ENCODE measurements around the gene TMBIM4. TPM values are rescaled to one million over a fixed set of nuclear protein-coding genes. Genes with fewer than 3 reads are reported as not detected.

Gene TMBIM4
- total RNA-seq, 2 experiments from 2014 or later = 24.1 to 24.2 TPM

DNA sequence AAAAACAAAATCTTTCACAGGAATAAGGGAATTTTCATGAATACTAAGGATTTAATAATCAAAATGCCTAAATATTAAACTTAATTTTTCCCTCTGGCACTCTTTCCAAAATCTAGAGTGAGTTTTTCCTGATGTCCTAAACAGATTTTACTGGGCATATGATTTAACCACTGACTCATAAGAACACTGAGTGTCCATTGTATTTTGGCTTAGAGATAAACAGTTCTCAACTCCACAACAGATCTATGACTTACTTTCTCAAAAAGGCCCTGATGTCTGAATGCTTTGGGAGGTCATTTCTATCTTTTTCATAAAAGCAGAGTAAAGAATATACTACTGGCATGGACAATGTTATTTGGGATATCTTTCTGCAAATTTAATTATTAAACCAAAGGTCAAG lies 15.0 kb downstream of the TMBIM4 start:
- no peaks in the 10 kb centered on the region for H3K27me3 Mint-ChIP-seq
- H3K36me3 ChIP-seq (ENCODE audit: insufficient read depth, low read length) = peaks cover 39% of the 10 kb centered on the region
- peaks cover 4% of the 10 kb centered on the region for H3K4me1 ChIP-seq (ENCODE audit: insufficient read depth, low read length)
- no peak for TF ChIP-seq CTCF (IDR thresholded peaks at IDR 0.05)
- no peak overlapping the region for H3K4me3 ChIP-seq (ENCODE audit: low read length)
- H3K27ac Mint-ChIP-seq = no peak overlapping the region
- CTCF ChIA-PET = no interaction called here
- H3K36me3 Mint-ChIP-seq (ENCODE audit: low read depth) = peaks cover 72% of the 10 kb centered on the region
- no peaks in the 10 kb centered on the region for H3K9me3 Mint-ChIP-seq
- ATAC-seq (ENCODE audit: poor library complexity) (no peak), DNase-seq (no peak)
- POLR2A ChIA-PET = no interaction called here
- no peak overlapping the region for H3K27ac ChIP-seq (ENCODE audit: low read depth in 1 of 2, low read length in 2 of 2)
- no peaks in the 10 kb centered on the region for H3K27me3 ChIP-seq (ENCODE audit: control insufficient read depth in 1 of 2, insufficient read depth in 2 of 2, low read length in 2 of 2)
- intact Hi-C loops (cut with DNase I, micrococcal nuclease) = no loop called here
- no peaks in the 10 kb centered on the region for H3K9me3 ChIP-seq (ENCODE audit: control insufficient read depth in 1 of 2, insufficient read depth in 1 of 2, low read length in 2 of 2)
- H3K4me1 Mint-ChIP-seq (ENCODE audit: low read depth) = peaks cover 35% of the 10 kb centered on the region
- no peak overlapping the region for H3K4me3 Mint-ChIP-seq

DNA sequence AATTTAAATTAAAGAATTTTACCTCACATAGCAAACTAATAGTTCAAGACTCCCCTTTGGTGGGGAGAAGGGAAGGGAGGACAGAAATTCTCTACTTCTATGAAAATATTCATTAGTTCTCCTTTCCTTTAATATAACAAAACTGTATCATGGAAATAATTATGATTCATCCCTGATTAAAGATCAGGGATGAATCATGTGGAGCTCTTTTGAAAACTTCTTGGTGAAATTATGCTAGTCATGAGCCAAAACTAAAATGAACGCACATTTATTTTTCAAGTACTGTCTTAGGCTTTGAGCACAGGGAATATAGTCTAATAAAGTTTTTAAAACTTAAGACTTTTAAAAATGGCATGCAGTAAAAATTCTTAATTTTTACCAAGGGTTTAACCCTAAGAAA lies 17.1 kb downstream of the TMBIM4 start:
- peaks cover 46% of the 10 kb centered on the region for H3K36me3 ChIP-seq (ENCODE audit: insufficient read depth, low read length)
- no peak overlapping the region for H3K27ac ChIP-seq (ENCODE audit: low read depth in 1 of 2, low read length in 2 of 2)
- H3K4me1 Mint-ChIP-seq (ENCODE audit: low read depth) = peaks cover 26% of the 10 kb centered on the region
- H3K27me3 ChIP-seq (ENCODE audit: control insufficient read depth in 1 of 2, insufficient read depth in 2 of 2, low read length in 2 of 2) = no peaks in the 10 kb centered on the region
- no peak overlapping the region for H3K4me3 ChIP-seq (ENCODE audit: low read length)
- ATAC-seq (ENCODE audit: poor library complexity) (no peak), DNase-seq (no peak)
- H3K9me3 Mint-ChIP-seq = no peaks in the 10 kb centered on the region
- TF ChIP-seq CTCF (IDR thresholded peaks at IDR 0.05) = no peak
- intact Hi-C loops (cut with DNase I, micrococcal nuclease) = no loop called here
- H3K27me3 Mint-ChIP-seq = no peaks in the 10 kb centered on the region
- POLR2A ChIA-PET = no interaction called here
- H3K4me1 ChIP-seq (ENCODE audit: insufficient read depth, low read length) = peaks cover 4% of the 10 kb centered on the region
- no peak overlapping the region for H3K27ac Mint-ChIP-seq
- H3K4me3 Mint-ChIP-seq = no peak overlapping the region
- no peaks in the 10 kb centered on the region for H3K9me3 ChIP-seq (ENCODE audit: control insufficient read depth in 1 of 2, insufficient read depth in 1 of 2, low read length in 2 of 2)
- H3K36me3 Mint-ChIP-seq (ENCODE audit: low read depth) = peaks cover 72% of the 10 kb centered on the region
- CTCF ChIA-PET = no interaction called here

GRCh38 chr12:66149702-66150398 lies 19.9 kb downstream of the TMBIM4 start:
- ATAC-seq (ENCODE audit: poor library complexity) (peak; percentile 32), DNase-seq (peak in 2 of 14 experiments; percentile 35 to 51)
- Mint-ChIP-seq H3K27ac (peak overlapping the region; percentile 45), H3K36me3 (ENCODE audit: low read depth) (peaks cover 79% of the 10 kb centered on the region), H3K9me3 (no peaks in the 10 kb centered on the region), H3K4me3 (no peak overlapping the region), H3K4me1 (ENCODE audit: low read depth) (peaks cover 22% of the 10 kb centered on the region), H3K27me3 (no peaks in the 10 kb centered on the region)
- no peak overlapping the region for H3K27ac ChIP-seq (ENCODE audit: low read depth in 1 of 2, low read length in 2 of 2)
- TF ChIP-seq CTCF (IDR thresholded peaks at IDR 0.05) = no peak
- CTCF ChIA-PET = interaction anchor here (1.8 kb wide), 1 partner anchor 11 kb away, joined by 4 read pairs; no protein-coding TSS in a partner anchor
- no peaks in the 10 kb centered on the region for H3K4me1 ChIP-seq (ENCODE audit: insufficient read depth, low read length)
- no peaks in the 10 kb centered on the region for H3K27me3 ChIP-seq (ENCODE audit: control insufficient read depth in 1 of 2, insufficient read depth in 2 of 2, low read length in 2 of 2)
- H3K9me3 ChIP-seq (ENCODE audit: control insufficient read depth in 1 of 2, insufficient read depth in 1 of 2, low read length in 2 of 2) = no peaks in the 10 kb centered on the region
- POLR2A ChIA-PET = no interaction called here
- peaks cover 60% of the 10 kb centered on the region for H3K36me3 ChIP-seq (ENCODE audit: insufficient read depth, low read length)
- intact Hi-C loops (cut with DNase I, micrococcal nuclease) = loop anchor here (2.0 to 10.0 kb wide), 3 partner anchors 19 to 545 kb away; partner anchors contain the start of gene TMBIM4 (in 1 of the 2)
- H3K4me3 ChIP-seq (ENCODE audit: low read length) = no peak overlapping the region
